HEK293 (cell line): ENCODE measurements around the gene PRCC.

Experiments used
- CTCF ChIA-PET: fragments of 350-600 bp; formaldehyde crosslinking; extraction: SDS; loops from one replicate; lab custom pipeline; 2021; ENCODE audit warnings: antibody characterized with exemption; lab: Yijun Ruan, JAX
- POLR2A ChIA-PET: fragments of 300-600 bp; formaldehyde crosslinking; extraction: SDS; loops from one replicate; lab custom pipeline; 2020; ENCODE audit warnings: antibody characterized with exemption, inconsistent platforms; lab: Yijun Ruan, JAX
- H3K27ac ChIP-seq: fragments of 200-500 bp; sonication (Bioruptor generic); 2 replicates; pipeline ENCODE4 v1.5.1; 2014; ENCODE audit warnings: low read depth, low read length, control low read depth, inconsistent platforms; ENCODE audit errors: extremely low read depth
- H3K36me3 ChIP-seq, 2 experiments: fragments of 200-500 bp in 1 of 2; sonication (Bioruptor generic) in 1 of 2; 1 replicate in 1 of 2; 2 replicates in 1 of 2; pipeline ENCODE4 v1.5.1; 2014 to 2017; ENCODE audit warnings: inconsistent platforms in 2 of 2, low read length in 2 of 2; ENCODE audit not compliant: control insufficient read depth in 2 of 2, insufficient read depth in 1 of 2
- H3K4me1 ChIP-seq: fragments of 200-500 bp; sonication (Bioruptor generic); 2 replicates; pipeline ENCODE4 v1.5.1; 2014; ENCODE audit warnings: mild to moderate bottlenecking, low read length, inconsistent platforms; ENCODE audit not compliant: control insufficient read depth, insufficient read depth
- H3K4me3 ChIP-seq: 2 replicates; pipeline ENCODE4 v1.5.1; 2011; ENCODE audit warnings: low read depth, mild to moderate bottlenecking, control low read depth, low read length, moderate library complexity
- H3K9me3 ChIP-seq: fragments of 200-500 bp; sonication (Bioruptor generic); 2 replicates; pipeline ENCODE4 v1.5.1; 2014; ENCODE audit warnings: low read depth, low read length, inconsistent platforms; ENCODE audit not compliant: control insufficient read depth, insufficient read depth
- GLI4 ChIP-seq: fragments of 450-650 bp; formaldehyde crosslinking; IDR thresholded peaks from 2 replicates; pipeline ENCODE4 v1.5.1; 2016; ENCODE audit warnings: missing biosample characterization, missing genetic modification characterization
- IKZF3 ChIP-seq: fragments of 450-650 bp; IDR thresholded peaks from 2 replicates; pipeline ENCODE4 v1.5.0; 2018; ENCODE audit warnings: missing biosample characterization, mild to moderate bottlenecking, missing genetic modification characterization, moderate library complexity
- KLF7 ChIP-seq: fragments of 450-650 bp; formaldehyde crosslinking; IDR thresholded peaks from 2 replicates; pipeline ENCODE4 v1.5.1; 2016; ENCODE audit warnings: missing biosample characterization, missing genetic modification characterization, borderline replicate concordance
- KLF9 ChIP-seq: fragments of 450-650 bp; formaldehyde crosslinking; IDR thresholded peaks from 2 replicates; pipeline ENCODE4 v1.5.1; 2016; ENCODE audit warnings: missing biosample characterization, missing genetic modification characterization, low read depth
- OSR2 ChIP-seq: fragments of 450-650 bp; formaldehyde crosslinking; IDR thresholded peaks from 2 replicates; pipeline ENCODE4 v1.5.1; 2016; ENCODE audit warnings: missing biosample characterization, missing genetic modification characterization
- YY2 ChIP-seq: fragments of 450-650 bp; formaldehyde crosslinking; IDR thresholded peaks from 2 replicates; pipeline ENCODE4 v1.5.1; 2016; ENCODE audit warnings: missing biosample characterization, missing genetic modification characterization
- ZBTB1 ChIP-seq: fragments of 450-650 bp; formaldehyde crosslinking; IDR thresholded peaks from 2 replicates; pipeline ENCODE4 v1.5.1; 2016; ENCODE audit warnings: missing biosample characterization, missing genetic modification characterization
- ZBTB20 ChIP-seq: fragments of 450-650 bp; formaldehyde crosslinking; IDR thresholded peaks from 2 replicates; pipeline ENCODE4 v1.5.1; 2016; ENCODE audit warnings: missing biosample characterization, missing genetic modification characterization
- ZBTB8A ChIP-seq: fragments of 450-650 bp; formaldehyde crosslinking; IDR thresholded peaks from 2 replicates; pipeline ENCODE4 v1.5.1; 2016; ENCODE audit warnings: missing biosample characterization, missing genetic modification characterization
- ZIC2 ChIP-seq: fragments of 450-650 bp; formaldehyde crosslinking; IDR thresholded peaks from 2 replicates; pipeline ENCODE4 v1.5.1; 2016; ENCODE audit warnings: missing biosample characterization, missing genetic modification characterization
- ZNF169 ChIP-seq: fragments of 450-650 bp; formaldehyde crosslinking; IDR thresholded peaks from 2 replicates; pipeline ENCODE4 v1.5.1; 2016; ENCODE audit warnings: missing biosample characterization, missing genetic modification characterization
- ZNF174 ChIP-seq: fragments of 450-650 bp; formaldehyde crosslinking; IDR thresholded peaks from 2 replicates; pipeline ENCODE4 v1.5.0; 2017; ENCODE audit warnings: missing biosample characterization, mild to moderate bottlenecking, missing genetic modification characterization
- ZNF341 ChIP-seq: fragments of 450-650 bp; formaldehyde crosslinking; IDR thresholded peaks from 2 replicates; pipeline ENCODE4; 2016; ENCODE audit warnings: low read depth, missing biosample characterization, missing genetic modification characterization
- ZNF366 ChIP-seq: fragments of 450-650 bp; formaldehyde crosslinking; conservative IDR thresholded peaks from 2 replicates; pipeline ENCODE4 v1.5.1; 2016; ENCODE audit warnings: missing biosample characterization, missing genetic modification characterization
- ZNF37A ChIP-seq: fragments of 450-650 bp; IDR thresholded peaks from 2 replicates; pipeline ENCODE4 v1.5.1; 2018; ENCODE audit warnings: missing biosample characterization, missing genetic modification characterization
- ZNF391 ChIP-seq: fragments of 450-650 bp; formaldehyde crosslinking; IDR thresholded peaks from 2 replicates; pipeline ENCODE4 v1.5.1; 2016; ENCODE audit warnings: low read depth, missing biosample characterization, missing genetic modification characterization, borderline replicate concordance
- ZNF530 ChIP-seq: fragments of 450-650 bp; formaldehyde crosslinking; IDR thresholded peaks from 2 replicates; pipeline ENCODE4 v1.5.1; 2016; ENCODE audit warnings: low read depth, missing biosample characterization, missing genetic modification characterization
- ZNF677 ChIP-seq: fragments of 450-650 bp; IDR thresholded peaks from 2 replicates; pipeline ENCODE4 v1.5.0; 2018; ENCODE audit warnings: missing biosample characterization, mild to moderate bottlenecking, missing genetic modification characterization, moderate library complexity
- ZSCAN23 ChIP-seq: fragments of 450-650 bp; formaldehyde crosslinking; IDR thresholded peaks from 2 replicates; pipeline ENCODE4 v1.5.1; 2016; ENCODE audit warnings: missing biosample characterization, missing genetic modification characterization
- TF ChIP-seq, protein P1 (sequence below): fragments of 450-650 bp; formaldehyde crosslinking; IDR thresholded peaks from 2 replicates; pipeline ENCODE4 v1.5.1; 2017; ENCODE audit warnings: missing biosample characterization, mild to moderate bottlenecking, missing genetic modification characterization, moderate library complexity
- TF ChIP-seq, protein P2 (sequence below): fragments of 450-650 bp; formaldehyde crosslinking; IDR thresholded peaks from 2 replicates; pipeline ENCODE4 v1.5.1; 2016; ENCODE audit warnings: missing biosample characterization, missing genetic modification characterization
- TF ChIP-seq, protein P3 (sequence below): fragments of 450-650 bp; formaldehyde crosslinking; IDR thresholded peaks from 2 replicates; pipeline ENCODE4 v1.5.1; 2017; ENCODE audit warnings: missing biosample characterization, missing genetic modification characterization
- TF ChIP-seq, protein P4 (sequence below): fragments of 450-650 bp; formaldehyde crosslinking; IDR thresholded peaks from 2 replicates; pipeline ENCODE4 v1.5.1; 2016; ENCODE audit warnings: missing biosample characterization, missing genetic modification characterization
- TF ChIP-seq, protein P5 (sequence below): fragments of 450-650 bp; formaldehyde crosslinking; IDR thresholded peaks from 2 replicates; pipeline ENCODE4 v1.5.0; 2017; ENCODE audit warnings: missing biosample characterization, missing genetic modification characterization, borderline replicate concordance
- TF ChIP-seq, protein P6 (sequence below): fragments of 450-650 bp; formaldehyde crosslinking; IDR thresholded peaks from 2 replicates; pipeline ENCODE4 v1.5.1; 2016; ENCODE audit warnings: missing biosample characterization, missing genetic modification characterization

Gene PRCC

DNA sequence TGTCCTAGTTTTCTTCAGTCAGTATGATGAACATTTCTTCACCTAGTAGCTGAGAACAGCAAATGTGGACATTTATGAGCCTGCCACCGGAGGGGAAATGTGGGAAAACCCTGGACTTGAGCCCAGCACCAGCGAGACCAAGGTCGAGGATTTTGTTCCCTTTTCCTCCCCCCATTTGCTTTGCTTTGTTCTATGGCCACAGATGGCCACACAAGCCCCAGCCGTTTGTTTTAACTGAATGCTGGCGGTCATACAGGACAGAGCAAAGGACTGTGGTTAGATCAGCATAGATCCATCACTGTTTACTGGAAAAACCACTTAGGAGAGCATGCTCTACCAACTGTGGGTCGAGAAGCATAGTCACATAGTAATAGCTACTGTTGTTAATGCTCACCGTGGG lies 28.5 kb downstream of the PRCC start (continued):
- TF ChIP-seq, protein P1, sequence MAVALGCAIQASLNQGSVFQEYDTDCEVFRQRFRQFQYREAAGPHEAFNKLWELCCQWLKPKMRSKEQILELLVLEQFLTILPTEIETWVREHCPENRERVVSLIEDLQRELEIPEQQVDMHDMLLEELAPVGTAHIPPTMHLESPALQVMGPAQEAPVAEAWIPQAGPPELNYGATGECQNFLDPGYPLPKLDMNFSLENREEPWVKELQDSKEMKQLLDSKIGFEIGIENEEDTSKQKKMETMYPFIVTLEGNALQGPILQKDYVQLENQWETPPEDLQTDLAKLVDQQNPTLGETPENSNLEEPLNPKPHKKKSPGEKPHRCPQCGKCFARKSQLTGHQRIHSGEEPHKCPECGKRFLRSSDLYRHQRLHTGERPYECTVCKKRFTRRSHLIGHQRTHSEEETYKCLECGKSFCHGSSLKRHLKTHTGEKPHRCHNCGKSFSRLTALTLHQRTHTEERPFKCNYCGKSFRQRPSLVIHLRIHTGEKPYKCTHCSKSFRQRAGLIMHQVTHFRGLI (tag by site-specific recombination), result peak; percentile 71
- TF ChIP-seq ZBTB20 (tag by site-specific recombination) (no peak), ZNF677 (no peak), OSR2 (tag by site-specific recombination) (peak; percentile 72; the same call in 1 of the 2 replicates), ZNF37A (tag by site-specific recombination) (no peak), ZNF391 (tag by site-specific recombination) (no peak), ZBTB1 (tag by site-specific recombination) (no peak)

DNA sequence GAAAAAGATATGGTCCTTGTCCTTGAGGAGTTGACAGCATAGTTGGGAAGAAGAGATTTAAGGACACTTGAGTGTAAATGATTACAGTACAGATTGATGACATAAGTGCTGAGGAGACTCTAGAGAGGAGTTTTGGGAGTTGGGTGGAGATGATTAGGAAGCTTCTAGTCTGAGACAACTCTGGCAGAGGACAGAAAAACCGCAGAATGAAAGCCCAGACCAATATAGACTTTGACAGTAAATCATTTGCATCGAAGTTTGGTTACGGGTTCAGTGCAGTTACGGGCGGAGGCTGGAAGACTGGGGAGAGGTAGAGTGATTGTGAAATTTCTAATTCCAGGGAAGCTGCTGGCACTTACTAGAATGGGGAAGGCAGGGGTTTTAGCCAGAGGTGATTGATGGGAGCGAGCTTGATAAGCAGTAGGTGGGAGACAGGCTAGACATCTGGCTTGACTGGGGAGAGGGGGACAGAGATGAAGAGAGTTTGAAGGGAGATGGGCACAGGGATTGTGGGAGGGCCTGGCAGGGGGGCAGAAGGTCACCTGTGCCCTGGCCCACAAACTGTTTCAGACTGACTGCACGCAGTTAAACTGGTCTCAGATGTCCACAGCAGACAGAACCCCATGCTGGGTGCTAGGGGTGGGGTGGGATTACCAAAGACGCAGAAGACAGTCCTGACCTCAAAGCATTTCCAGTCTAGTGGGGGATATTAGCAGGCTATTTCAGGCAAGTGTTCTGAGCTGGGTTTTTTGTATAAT lies 29.2 kb downstream of the PRCC start:
- POLR2A ChIA-PET, result interaction anchor here (0.9 kb wide), 1 partner anchor 68 kb away, joined by 3 read pairs; the partner anchor contains the start of genes ISG20L2 and METTL25B
- Histone ChIP-seq H3K9me3 (no peaks in the 10 kb centered on the region), H3K27ac (no peak overlapping the region), H3K4me3 (no peak overlapping the region), H3K4me1 (no peaks in the 10 kb centered on the region), H3K36me3 (peaks cover 42 to 97% of the 10 kb centered on the region in 2 experiments)
- CTCF ChIA-PET, result interaction anchor here (0.5 to 7.7 kb wide), 24 partner anchors 8 to 591 kb away, joined by 3 to 80 read pairs (median 4); partner anchors contain the start of genes INSRR, METTL25B and NTRK1
- TF ChIP-seq ZNF366 (tag by site-specific recombination), result 0 out of 2 replicates have a peak, but pooled peaks have one; percentile 12
- TF ChIP-seq, protein P2, sequence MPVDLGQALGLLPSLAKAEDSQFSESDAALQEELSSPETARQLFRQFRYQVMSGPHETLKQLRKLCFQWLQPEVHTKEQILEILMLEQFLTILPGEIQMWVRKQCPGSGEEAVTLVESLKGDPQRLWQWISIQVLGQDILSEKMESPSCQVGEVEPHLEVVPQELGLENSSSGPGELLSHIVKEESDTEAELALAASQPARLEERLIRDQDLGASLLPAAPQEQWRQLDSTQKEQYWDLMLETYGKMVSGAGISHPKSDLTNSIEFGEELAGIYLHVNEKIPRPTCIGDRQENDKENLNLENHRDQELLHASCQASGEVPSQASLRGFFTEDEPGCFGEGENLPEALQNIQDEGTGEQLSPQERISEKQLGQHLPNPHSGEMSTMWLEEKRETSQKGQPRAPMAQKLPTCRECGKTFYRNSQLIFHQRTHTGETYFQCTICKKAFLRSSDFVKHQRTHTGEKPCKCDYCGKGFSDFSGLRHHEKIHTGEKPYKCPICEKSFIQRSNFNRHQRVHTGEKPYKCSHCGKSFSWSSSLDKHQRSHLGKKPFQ (tag by site-specific recombination), result no peak
- TF ChIP-seq ZNF174, result no peak
- no peak for TF ChIP-seq ZNF37A (tag by site-specific recombination)
- TF ChIP-seq KLF7 (tag by site-specific recombination), result no peak
- TF ChIP-seq IKZF3 (tag by site-specific recombination), result 0 out of 2 replicates have a peak, but pooled peaks have one; percentile 21
- TF ChIP-seq KLF9, result no peak
- TF ChIP-seq, protein P3, sequence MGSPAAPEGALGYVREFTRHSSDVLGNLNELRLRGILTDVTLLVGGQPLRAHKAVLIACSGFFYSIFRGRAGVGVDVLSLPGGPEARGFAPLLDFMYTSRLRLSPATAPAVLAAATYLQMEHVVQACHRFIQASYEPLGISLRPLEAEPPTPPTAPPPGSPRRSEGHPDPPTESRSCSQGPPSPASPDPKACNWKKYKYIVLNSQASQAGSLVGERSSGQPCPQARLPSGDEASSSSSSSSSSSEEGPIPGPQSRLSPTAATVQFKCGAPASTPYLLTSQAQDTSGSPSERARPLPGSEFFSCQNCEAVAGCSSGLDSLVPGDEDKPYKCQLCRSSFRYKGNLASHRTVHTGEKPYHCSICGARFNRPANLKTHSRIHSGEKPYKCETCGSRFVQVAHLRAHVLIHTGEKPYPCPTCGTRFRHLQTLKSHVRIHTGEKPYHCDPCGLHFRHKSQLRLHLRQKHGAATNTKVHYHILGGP (tag by site-specific recombination), result no peak
- no peak for TF ChIP-seq ZBTB20 (tag by site-specific recombination)
- TF ChIP-seq ZNF530 (tag by site-specific recombination), result no peak
- TF ChIP-seq, protein P4, sequence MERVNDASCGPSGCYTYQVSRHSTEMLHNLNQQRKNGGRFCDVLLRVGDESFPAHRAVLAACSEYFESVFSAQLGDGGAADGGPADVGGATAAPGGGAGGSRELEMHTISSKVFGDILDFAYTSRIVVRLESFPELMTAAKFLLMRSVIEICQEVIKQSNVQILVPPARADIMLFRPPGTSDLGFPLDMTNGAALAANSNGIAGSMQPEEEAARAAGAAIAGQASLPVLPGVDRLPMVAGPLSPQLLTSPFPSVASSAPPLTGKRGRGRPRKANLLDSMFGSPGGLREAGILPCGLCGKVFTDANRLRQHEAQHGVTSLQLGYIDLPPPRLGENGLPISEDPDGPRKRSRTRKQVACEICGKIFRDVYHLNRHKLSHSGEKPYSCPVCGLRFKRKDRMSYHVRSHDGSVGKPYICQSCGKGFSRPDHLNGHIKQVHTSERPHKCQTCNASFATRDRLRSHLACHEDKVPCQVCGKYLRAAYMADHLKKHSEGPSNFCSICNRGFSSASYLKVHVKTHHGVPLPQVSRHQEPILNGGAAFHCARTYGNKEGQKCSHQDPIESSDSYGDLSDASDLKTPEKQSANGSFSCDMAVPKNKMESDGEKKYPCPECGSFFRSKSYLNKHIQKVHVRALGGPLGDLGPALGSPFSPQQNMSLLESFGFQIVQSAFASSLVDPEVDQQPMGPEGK (tag by site-specific recombination), result no peak
- 0 out of 2 replicates have a peak, but pooled peaks have one; percentile 50 for TF ChIP-seq OSR2 (tag by site-specific recombination)
- TF ChIP-seq, protein P5, sequence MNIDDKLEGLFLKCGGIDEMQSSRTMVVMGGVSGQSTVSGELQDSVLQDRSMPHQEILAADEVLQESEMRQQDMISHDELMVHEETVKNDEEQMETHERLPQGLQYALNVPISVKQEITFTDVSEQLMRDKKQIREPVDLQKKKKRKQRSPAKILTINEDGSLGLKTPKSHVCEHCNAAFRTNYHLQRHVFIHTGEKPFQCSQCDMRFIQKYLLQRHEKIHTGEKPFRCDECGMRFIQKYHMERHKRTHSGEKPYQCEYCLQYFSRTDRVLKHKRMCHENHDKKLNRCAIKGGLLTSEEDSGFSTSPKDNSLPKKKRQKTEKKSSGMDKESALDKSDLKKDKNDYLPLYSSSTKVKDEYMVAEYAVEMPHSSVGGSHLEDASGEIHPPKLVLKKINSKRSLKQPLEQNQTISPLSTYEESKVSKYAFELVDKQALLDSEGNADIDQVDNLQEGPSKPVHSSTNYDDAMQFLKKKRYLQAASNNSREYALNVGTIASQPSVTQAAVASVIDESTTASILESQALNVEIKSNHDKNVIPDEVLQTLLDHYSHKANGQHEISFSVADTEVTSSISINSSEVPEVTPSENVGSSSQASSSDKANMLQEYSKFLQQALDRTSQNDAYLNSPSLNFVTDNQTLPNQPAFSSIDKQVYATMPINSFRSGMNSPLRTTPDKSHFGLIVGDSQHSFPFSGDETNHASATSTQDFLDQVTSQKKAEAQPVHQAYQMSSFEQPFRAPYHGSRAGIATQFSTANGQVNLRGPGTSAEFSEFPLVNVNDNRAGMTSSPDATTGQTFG (tag by site-specific recombination), result no peak
- TF ChIP-seq YY2 (tag by site-specific recombination), result no peak
- TF ChIP-seq, protein P6, sequence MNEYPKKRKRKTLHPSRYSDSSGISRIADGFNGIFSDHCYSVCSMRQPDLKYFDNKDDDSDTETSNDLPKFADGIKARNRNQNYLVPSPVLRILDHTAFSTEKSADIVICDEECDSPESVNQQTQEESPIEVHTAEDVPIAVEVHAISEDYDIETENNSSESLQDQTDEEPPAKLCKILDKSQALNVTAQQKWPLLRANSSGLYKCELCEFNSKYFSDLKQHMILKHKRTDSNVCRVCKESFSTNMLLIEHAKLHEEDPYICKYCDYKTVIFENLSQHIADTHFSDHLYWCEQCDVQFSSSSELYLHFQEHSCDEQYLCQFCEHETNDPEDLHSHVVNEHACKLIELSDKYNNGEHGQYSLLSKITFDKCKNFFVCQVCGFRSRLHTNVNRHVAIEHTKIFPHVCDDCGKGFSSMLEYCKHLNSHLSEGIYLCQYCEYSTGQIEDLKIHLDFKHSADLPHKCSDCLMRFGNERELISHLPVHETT (tag by site-specific recombination), result peak; percentile 45; the same call in 1 of the 2 replicates
- peak; percentile 63 for TF ChIP-seq ZIC2
- TF ChIP-seq ZSCAN23 (tag by site-specific recombination), result no peak
- no peak for TF ChIP-seq ZBTB8A (tag by site-specific recombination)
- TF ChIP-seq GLI4, result no peak
- TF ChIP-seq ZNF341 (tag by site-specific recombination), result no peak
- no peak for TF ChIP-seq ZNF169 (tag by site-specific recombination)
